Sigmoid colon (tissue), 4 donors: Measurements from ENCODE around the gene NTM.

Source experiments
- CTCF ChIP-seq, 4 experiments: fragments of 450-650 bp in 3 of 4; fragments of 200-600 bp in 1 of 4; IDR thresholded peaks; one replicate each; pipeline ENCODE4 v1.5.1; 2016 to 2019; ENCODE audit warnings: antibody characterized with exemption in 4 of 4, mild to moderate bottlenecking in 3 of 4, moderate library complexity in 2 of 4
- EP300 ChIP-seq, 4 donors: sonication (generic); formaldehyde crosslinking; IDR thresholded peaks; one replicate each; pipeline ENCODE4 v1.6.1; 2017; ENCODE audit warnings: antibody characterized with exemption in 4 of 4
- POLR2A ChIP-seq, 2 donors: fragments of 450-650 bp; IDR thresholded peaks; one replicate each; pipeline ENCODE4 v1.6.1; 2016; ENCODE audit warnings: antibody characterized with exemption in 2 of 2, mild to moderate bottlenecking in 2 of 2, moderate library complexity in 2 of 2
- POLR2AphosphoS5 ChIP-seq, 4 donors: sonication (generic); formaldehyde crosslinking; IDR thresholded peaks; one replicate each; pipeline ENCODE4 v1.6.1; 2017; ENCODE audit warnings: antibody characterized with exemption in 4 of 4

GRCh38 chr11:131579932-131580387, 209.5 kb downstream of the NTM start:
- no peak for TF ChIP-seq POLR2A (IDR thresholded peaks at IDR 0.05)
- TF ChIP-seq CTCF (IDR thresholded peaks at IDR 0.05) = no peak
- TF ChIP-seq POLR2AphosphoS5 (IDR thresholded peaks at IDR 0.05) = no peak
- no peak for TF ChIP-seq EP300 (IDR thresholded peaks at IDR 0.05)
